HT-29 (cell line): ENCODE data around the gene ZNF677. TPM values are rescaled to one million over a fixed set of nuclear protein-coding genes. Genes with fewer than 3 reads are reported as not detected.
"Not testable (repeated sequence)": the region's sequence is repeated elsewhere in the genome, so short reads cannot be mapped to it uniquely, and the experiment has no call there.

Source experiments
- DNase-seq: peaks from one replicate; pipeline ENCODE4 v3.0.0-alpha.2; 2015; ENCODE audit warnings: low spot score
- total RNA-seq: library from RNA; depleted of rRNA; stranded (reverse); fragments of >200 nt; shearing (Covaris generic); gene quantifications from 2 replicates; pipeline ENCODE4 v1.2.3, GENCODE V29; 2014; rRNA removed

The ZNF677 gene
- total RNA-seq, 1 experiment from 2014 or later, result not detected

- DNase-seq, result no peak
Measured at GRCh38 chr19:53193535-53194222, 61.0 kb downstream of the ZNF677 start.

- DNase-seq, result no peak
Measured at GRCh38 chr19:53192771-53193534, 61.7 kb downstream of the ZNF677 start, which contains the start of gene ZNF665. ZNF665 (minus strand) TSS chr19:53193358; CDS start chr19:53182898, 10,460 bp downstream.

DNA sequence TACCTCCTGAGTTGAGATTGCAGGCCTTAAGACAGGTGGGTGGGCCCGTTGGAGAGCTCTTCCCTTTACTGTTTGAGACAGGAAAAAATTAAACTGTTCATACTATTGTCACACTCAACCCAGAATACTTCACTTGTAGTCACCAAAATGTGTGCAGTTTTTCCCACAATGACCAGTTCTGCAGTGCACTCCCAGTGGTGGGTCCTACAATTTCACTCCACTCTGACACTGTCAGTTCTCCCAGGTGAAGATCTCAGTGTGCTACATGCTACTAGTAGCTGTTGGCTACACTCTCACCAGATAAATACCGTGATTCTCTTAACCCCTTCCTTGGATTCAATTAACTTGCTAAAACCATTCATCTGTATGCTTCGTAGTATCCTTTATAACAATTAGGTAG lies 64.4 kb downstream of the ZNF677 start:
- no peak for DNase-seq

GRCh38 chr19:53189691-53190198 lies 64.9 kb downstream of the ZNF677 start:
- DNase-seq, result not testable (repeated sequence)

Other genes starting within 250 kb of the ZNF677 start
- gene ERVV-1, start 241.0 kb downstream of the ZNF677 start, total RNA-seq, result not detected in 2 replicates
- not detected in 2 replicates for gene ERVV-2, start 210.1 kb downstream of the ZNF677 start, total RNA-seq
- 8.5 and 14.9 TPM in 2 replicates for gene ZNF160, start 151.5 kb downstream of the ZNF677 start, total RNA-seq
- gene ZNF415, start 122.0 kb downstream of the ZNF677 start, total RNA-seq, result not detected in 2 replicates
- not detected in 2 replicates for gene ZNF347, start 95.8 kb downstream of the ZNF677 start, total RNA-seq
- gene ZNF665, start 61.5 kb downstream of the ZNF677 start, total RNA-seq, result not detected in 2 replicates
- gene VN1R2, start 3.4 kb upstream of the ZNF677 start, total RNA-seq, result not detected in 2 replicates
- not detected in 2 replicates for gene VN1R4, start 12.8 kb upstream of the ZNF677 start, total RNA-seq
- gene ZNF845, start 78.9 kb upstream of the ZNF677 start, total RNA-seq, result 2.8 and 2.9 TPM in 2 replicates
- gene ZNF525, start 110.8 kb upstream of the ZNF677 start, total RNA-seq, result 3.4 and 3.9 TPM in 2 replicates
- gene ZNF765, start 140.3 kb upstream of the ZNF677 start, total RNA-seq, result 5.6 and 6.2 TPM in 2 replicates
- 6.2 and 6.8 TPM in 2 replicates for gene ZNF761, start 177.1 kb upstream of the ZNF677 start, total RNA-seq
- gene ZNF813, start 212.9 kb upstream of the ZNF677 start, total RNA-seq, result not detected in 2 replicates